NCI-H226 (cell line): ENCODE results near the gene G0S2.

Experiments used
- DNase-seq: peaks from one replicate; pipeline ENCODE4 v3.0.0-alpha.2; 2015

Gene G0S2

DNA sequence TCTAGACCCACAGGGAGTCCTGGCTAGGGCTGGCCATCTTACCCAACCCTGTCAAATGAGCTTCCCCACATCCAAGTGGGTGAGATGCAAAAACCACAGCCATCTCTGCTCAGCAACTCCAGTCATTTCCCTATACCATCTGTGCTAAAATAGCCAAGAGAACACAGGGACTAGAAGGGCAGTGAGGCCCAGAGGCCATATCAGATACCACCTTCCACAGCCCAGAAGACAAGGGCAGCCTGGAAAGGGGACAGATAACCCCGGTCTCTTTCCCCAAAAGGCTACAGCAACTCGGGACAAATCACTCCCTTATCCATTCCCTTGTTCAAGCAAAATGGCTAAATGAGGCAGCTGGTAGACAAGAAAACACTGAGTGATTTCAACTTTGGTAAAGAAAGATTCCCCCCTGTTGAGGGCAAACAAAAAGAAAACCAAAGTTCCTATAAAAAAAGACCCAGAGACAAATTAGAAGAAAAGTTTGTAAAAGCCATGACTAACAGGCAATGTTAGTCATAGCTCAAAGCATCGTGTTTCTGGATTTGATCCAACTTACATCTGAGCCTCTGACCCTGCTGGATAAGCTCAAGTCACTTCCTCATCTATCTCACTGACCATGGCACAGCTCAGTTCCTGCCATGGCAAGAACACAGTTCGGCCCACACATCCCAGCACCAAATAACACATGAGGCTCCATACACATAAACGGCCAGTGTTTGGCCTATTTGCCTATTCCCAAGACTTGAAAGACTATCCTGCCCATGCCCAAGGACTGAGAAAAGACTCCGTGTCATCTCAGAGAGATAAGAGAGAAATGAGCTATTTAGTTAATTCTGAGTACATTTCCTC, 26.1 kb upstream of the G0S2 start:
- peak; percentile 72 for DNase-seq

DNA sequence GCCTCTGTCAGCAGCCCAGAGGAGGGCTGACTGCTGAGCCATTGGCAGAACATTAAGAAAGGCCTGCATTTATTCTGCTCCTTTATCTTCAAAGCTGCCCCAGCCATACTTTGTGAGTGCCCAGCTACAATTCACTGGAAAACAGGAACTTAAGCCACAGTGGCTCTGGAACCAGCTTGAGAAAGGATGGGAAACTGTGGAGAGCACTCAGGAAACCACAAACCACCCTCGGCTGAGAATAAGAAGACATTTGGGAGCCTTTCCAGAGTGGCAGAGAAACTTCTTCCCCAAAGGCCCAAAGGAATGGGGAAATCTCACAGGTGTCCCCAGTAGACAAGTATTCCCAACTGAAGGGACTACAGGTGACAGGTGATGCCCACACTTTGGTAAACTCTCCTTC, 24.8 kb upstream of the G0S2 start:
- no peak for DNase-seq

DNA sequence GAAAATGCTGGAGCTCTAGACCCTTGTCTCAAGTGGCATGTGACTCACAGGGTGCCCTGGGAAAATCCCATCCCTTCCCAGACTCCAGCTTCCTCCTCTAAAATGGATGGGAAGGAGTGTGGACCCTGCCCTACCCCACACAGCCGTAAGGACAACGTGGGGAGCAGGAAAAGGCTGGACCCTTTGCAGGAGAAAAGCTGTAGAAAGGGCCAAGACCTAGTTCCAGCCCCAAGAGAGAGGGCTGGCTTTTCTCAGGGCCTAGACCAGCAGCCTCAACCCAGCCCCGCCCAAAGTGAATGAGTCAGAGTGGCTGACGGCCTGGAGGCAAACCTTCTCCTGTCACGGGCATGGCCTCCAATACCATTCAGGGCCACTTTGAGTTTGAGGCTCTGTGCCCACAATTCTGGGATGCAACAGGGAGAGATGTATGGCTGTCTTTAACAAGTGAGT, 24.0 kb upstream of the G0S2 start:
- DNase-seq = peak; percentile 73

DNA sequence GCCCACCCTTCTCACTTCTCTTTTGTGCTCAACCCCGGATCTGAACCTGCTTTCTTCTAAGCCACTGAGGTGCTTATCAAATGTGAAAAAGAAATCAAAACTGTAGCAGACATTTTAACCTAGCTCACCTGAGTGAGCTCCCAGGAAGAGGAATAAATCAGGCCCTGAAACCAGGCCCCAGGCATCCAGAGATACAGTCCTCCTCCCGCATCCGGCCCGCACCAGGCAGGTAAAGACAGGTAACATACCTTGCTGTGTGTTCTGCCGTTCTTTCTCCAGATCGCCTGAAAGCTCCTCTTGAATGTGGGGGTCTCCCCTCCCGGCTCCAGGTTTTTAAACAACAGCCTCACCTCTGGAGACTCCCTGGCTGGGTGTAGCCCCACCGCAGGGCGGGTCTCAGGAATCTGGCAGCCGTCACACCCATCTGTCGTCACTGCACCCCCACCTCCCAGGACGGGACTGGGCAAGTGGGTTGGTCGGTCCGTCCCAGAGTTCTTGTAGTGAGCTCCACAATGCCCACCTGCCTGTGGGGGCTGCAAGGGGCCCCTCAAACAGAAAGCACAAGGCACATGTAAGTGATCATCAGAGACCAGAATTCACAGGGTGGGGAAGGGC, 23.0 kb upstream of the G0S2 start, which contains the start of gene LAMB3:
Gene LAMB3 (minus strand): TSS at position 305 of the 615 bp plus-strand sequence. CDS start 1,481 bp downstream, outside the sequence.
- no peak for DNase-seq

DNA sequence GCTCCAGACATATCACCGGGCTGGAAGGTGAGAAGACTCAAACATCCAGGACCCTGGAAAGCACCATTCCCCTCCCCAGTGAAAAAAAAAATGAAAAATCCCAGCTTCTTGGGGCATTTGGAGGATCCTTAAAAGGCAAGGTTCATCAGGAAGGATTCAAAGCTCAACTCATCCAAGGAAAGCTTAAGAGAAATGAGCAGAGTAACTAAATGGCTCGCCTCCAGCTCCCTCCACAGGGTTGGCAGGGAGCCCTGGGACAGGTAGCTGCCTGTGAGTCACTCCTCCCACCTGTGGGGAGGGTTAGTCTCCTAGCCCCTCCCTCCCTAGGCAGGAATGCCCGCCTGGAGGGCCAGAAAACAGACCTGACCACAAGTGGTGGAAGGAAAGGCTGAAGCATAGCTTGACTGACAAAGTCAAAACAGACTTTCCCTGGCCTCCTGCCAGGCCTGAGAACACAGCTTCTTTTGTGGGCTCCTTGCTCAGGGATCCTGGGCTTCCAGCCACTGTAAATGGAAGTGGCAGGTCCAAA, 22.3 kb upstream of the G0S2 start:
- peak; percentile 72 for DNase-seq

DNA sequence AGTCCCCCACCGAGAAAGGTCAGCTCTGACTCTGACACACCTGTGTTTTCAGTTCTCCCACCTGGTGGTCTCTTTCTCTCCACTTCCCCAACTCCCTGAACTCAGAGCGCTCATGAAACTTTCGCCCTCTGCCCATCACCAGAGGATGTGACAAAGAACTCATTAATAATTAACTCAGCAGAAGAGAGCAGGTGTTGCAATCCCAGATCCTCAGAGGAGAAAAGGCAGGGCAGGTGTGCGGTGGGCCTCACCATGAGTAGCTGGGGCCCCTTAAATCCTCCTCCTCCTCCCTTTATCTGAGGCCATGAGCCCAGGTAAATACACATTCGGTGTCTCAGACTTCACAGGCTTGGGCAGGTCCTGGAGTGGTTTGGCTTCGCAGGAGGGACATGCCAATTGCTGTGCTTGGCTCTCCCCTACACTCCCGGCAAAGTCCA, 21.3 kb upstream of the G0S2 start:
- DNase-seq = no peak

DNA sequence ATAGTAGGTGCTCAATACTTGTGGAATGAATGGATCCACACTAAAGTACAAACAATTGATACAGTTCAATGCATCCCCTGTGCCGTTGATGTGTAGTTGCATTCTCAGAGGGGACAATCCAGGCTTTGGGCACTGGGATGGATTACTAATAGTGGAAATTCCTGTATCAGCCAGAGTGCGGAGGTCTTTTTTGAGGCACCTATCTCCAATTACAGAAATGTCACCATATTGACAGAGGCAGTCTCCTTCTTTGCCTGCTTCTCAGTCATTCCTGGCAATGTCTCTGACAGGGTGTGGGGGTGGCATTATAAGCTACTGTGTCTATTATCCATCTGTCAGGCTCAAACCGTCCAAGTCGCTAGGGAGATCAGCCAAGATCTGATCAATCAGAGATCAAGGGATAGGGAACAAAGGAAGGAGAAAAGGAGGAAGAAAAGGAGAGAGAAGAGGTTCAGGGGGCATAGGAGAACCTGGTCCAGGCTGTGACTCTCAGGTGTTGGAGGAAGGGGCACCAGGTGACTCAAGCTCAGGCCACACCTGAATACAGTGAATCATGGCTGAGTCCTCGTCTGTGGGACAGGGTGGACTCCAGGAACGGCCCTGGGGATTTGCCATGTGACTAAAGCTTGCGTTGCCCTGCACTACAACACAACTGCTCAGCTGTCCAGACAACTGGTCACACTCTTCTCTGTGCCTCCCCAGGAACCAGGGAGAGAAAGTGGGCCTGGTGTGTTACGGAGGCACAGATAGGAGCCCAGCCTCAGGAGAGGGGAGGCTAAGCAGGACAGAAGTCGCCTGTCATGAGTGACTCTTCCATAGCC, 19.6 kb upstream of the G0S2 start:
- no peak for DNase-seq

DNA sequence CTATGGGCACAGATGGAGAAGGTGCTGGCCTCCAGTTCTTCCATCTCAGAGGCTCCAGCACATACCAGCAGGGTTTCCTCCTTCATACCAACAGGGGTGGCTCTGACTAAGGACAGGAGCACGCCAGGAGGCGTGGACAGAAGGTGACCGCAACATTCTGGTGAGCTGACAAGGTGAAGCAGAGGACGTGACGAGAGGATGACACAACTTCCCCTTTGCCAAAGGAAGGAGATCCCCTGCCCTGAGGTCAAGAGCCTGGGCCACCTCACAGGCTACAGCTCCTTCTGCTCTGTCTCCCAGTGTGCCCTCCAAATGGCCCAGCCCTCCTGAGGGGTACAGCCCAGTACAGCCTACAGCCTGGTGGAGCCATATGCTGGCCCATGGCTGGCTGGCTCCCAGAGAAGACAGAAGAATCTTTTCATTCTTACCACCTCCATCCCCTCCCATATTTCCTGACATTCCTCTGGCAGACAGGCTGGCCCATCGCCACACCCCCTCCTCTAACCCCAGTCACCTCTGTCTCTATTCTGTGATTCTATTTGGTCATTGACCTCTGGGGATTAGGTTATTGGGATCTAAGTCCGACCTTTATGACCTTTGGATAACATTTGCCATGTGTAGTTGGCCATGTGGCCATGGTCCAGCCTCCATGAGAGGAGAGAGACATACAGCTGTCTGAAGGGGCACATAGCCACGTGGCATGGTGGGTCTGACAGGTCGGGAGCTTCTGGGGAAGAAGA, 17.9 kb upstream of the G0S2 start:
- DNase-seq = no peak

DNA sequence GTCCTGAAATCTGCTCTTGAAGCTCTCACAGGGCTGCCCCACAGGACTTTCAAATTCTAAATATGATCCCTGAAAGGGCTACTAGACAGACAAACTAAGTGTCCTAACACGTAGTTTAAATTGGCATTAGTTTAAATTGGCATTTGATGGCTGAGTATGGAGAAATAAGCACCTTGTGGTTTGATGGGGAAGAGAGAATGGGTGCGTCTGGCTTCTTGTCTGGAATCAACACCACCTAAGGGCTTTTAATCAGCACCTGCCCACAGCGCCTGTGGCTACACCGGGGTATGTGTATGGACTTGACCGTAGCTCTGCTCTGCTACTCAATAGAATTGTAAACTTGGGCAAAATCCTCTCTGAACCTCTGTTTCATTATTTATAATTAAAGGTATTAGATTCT, 17.3 kb upstream of the G0S2 start:
- DNase-seq = no peak

DNA sequence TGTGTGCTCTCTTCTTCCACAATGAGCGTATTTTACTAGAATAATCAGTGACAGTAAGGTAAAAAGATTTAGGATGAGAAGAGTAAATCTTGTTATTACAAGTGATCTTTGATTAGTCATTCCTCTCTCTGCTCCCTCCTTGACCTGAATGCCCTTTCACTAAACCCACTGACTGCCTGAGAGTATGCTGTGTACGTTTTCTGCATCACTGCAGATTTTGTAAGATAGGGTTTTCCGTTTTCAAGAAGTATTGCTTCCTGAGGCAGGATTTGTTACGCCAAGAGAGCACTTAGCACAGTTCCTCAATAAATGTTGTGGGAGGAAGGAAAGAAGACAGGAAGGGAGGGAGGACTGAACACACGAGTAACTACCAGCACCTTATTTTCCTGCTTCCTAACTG, 15.3 kb upstream of the G0S2 start:
- no peak for DNase-seq

DNA sequence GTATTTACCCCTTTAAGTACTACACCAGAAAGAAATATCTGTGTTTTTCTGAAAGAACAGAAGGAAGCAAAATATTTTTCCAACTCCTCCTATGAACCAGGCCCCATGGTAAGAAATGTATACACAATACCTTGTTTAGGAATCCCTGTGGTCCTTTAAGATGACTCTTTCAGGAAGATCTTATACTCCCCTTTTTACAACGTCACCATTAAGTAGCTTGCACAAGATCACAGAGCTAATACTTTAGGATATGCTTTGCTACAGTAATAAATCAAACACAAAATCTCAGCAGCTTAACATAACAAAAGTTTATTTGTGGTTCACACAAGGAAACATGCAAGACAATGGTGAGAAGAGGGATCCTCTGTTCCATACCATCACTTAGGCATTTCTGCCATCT, 14.1 kb upstream of the G0S2 start:
- no peak for DNase-seq

DNA sequence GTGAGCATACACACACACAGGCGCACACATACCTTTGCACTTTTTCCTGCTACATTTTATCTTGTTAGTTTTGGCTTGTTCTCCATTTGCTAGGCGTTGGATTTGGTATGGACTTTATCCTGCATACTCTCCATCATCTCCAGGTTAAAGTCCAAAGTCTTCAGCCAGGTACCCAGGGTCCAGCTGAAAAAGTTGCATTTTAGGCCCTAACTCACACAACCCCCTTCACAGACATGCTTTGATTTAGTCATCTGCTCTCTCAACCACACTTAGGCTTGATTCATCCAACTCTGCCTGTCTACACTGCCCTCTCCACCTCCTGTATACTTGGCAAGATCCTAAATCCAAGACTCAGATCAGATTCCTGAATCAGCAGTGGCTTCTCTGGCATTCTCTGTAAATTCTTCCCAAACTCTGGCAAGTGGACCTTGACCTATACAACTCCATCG, 12.3 kb upstream of the G0S2 start:
- DNase-seq = no peak

DNA sequence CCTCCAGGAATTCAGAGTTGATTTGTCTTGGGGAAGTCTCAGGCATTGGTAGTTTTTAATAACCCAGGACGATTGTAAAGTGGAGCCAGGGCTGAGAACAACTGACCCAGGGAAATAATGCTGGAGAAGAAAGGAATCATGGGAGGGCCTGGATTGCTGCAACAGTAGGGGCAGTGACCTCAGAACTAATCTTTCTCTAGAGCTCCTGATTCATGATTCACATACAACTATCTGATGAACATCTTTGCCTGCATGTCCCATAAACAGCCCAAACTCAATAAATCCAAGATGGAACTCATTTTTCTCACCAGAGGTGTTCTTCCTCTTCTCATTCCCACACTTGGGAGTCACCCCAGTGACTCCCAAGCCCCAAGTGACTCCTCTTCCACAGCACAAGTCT, 8.1 kb upstream of the G0S2 start:
- DNase-seq = no peak

DNA sequence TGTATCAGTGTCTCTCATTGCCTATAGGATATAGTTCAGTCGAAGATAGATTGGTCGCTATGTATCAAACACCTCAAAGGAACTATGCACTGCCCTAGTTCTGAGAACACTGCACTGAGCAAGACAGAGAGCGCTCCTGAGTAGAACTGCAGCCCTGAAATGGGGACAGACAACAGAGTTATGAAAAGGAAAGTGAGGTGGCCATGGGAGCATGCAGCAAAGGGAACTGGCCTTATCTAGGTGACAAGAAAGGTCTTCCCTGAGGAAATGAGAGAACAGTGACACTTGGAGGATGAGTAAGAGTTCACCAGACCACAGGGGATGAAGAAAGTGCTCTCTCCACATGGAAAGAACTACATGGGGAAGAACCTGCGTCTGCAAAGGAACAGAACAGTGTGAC, 7.5 kb upstream of the G0S2 start:
- no peak for DNase-seq

DNA sequence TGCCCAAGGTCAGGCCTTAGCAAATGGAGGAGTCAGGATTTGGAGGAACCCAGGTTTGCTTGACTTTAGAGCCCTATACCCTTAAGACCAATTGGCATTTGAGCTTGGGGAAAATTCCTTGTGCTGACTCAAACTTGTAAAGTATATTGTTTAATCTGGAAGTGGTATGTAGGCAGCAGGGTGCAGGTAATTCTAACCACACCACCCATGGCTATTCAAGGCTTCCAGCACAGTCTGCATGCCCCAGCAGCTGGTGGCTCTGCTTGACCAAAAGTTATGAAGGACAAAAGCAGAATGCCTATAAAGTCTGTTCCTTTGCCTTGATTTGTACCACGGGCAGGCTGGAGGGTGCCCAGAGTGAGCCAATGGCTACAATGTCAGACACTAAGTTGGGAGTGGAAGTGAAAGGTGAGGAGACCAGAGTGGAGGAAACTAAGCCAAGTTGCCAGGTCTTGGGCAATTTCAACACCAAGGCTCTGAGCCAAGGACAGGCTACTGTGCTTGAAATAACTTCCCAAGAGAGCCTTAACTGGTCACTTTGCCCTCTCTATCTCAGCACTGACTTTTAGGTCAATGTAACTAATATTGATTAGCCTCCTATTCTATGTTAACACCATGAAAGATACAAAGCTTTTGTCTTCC, 4.7 kb upstream of the G0S2 start:
- DNase-seq = no peak

DNA sequence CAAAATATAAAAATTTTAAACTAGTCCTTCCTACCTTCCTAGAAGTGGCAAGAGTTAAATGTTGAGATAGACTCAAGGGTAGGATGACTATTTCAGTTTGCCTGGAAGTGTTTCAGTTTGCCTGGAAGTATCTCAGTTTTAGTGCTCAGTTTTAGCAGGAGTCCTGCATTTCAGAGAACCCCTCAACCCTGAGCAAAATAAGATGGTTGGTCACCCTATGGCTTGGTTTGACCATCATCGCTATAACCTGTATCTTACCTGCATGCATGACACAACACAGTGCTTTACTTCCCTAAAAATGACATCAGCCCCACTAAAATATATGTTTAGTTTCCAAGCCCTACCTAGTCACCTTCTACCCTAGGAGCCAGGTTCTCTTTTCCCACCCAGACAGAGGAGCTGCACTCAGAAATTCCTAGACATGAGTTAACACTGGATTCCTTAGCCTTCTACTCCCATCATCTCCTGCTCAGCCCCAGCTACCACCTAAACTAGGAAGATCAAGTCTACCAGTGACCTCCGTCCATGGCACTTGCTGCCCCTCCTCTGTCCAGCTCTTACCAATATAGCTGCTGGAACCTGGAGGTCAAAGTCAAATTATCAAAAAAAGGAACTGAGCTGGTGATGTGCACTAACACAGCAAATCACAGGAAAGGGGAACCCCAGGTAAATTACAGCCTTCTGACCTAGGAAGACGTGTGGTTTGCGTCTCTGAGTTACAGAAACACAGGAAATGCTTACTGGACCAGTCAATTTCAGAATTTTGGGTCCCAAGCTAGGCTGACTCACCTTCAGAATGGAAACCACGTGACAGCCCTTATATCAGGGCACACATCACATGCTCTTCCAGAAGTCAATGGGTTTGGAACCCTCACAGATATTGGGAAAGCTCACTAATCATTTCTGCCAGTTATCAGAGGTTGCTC, 2.2 kb upstream of the G0S2 start:
- DNase-seq = no peak

DNA sequence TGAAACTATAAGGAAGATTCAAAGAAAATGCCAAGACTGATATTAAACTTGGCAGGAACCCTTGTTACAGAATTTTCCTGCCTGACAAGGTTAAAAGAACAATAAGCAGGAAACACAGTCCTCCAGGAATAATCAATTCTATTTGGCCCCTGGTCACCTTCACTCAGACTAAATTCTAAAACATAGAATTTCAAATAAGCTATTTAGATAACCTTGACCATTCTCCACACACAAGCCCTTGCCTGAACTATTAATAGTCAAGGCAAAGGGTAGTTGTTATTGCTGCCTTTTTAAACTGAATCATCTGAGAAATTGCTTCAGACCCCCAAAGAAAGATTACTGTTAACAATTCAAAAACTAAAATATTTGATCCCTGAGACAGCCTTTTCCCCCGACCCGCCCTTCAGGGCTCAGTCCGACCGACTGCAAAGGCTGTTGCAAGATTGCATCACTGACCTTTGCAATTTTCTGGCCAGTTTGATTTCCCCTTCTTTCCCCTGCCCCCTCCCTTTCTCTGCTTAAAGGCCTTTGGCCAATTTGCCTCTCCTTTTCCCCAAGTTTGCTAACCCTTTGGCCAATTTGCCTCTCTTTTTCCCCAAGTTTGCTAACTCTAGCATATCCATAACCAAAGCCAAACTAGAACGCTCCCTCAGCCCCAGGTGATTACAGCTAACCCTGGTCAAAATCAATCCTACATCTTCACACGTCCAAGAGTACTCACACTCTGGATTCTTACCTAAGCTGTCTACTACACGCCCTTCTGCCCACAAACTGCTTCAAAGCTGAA, 1.4 kb upstream of the G0S2 start:
- DNase-seq = no peak

DNA sequence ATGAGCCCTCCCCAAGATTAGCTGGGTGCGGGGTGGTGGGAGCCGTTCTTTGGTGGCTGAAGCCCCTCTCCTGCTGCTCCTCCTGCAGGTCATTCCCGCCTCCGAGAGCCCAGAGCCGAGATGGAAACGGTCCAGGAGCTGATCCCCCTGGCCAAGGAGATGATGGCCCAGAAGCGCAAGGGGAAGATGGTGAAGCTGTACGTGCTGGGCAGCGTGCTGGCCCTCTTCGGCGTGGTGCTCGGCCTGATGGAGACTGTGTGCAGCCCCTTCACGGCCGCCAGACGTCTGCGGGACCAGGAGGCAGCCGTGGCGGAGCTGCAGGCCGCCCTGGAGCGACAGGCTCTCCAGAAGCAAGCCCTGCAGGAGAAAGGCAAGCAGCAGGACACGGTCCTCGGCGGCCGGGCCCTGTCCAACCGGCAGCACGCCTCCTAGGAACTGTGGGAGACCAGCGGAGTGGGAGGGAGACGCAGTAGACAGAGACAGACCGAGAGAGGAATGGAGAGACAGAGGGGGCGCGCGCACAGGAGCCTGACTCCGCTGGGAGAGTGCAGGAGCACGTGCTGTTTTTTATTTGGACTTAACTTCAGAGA, 448 bp downstream of the G0S2 start:
- no peak for DNase-seq

DNA sequence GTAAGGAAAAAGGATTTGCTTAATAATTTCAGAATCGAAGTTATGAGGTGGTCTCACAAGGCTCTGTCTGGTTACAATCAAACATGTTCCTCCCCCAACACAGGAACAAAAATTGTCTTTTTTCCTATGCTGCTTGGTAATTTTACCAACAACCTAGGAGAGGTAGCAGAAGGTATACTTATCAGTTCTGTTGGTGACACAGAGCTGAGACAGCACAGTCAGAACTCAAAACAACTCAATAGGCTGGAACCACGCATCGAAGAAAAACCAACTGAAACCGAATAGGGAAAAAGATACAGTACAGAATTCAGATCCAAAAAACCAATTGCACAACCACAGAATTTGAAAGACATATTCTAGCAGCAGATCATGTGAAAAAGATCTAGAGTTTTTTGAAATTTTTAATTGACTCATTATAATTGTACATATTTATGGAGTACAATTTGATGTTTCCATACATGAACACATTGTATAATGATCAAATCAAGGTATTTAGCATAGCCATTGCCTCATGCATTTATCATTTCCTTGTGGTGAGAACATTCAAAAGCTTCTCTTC, 3.8 kb downstream of the G0S2 start:
- no peak for DNase-seq
